DLD1 (cell line): ENCODE data around the gene MYO1F.

ENCODE experiments used
- in situ Hi-C: cut with HindIII; loops from 2 replicates; pipeline ENCODE4 v1.10.0; 2017; ENCODE audit warnings: low sequenced_read_pairs

MYO1F gene

GRCh38 chr19:8473648-8474476 lies 103.4 kb downstream of the MYO1F start:
- in situ Hi-C loops, result no loop called here
